ENCODE results near the gene NXPH3.

GRCh38 chr17:49549311-49549605 lies 26.4 kb upstream of the NXPH3 start:
- TF ChIP-seq POLR2A (IDR thresholded peaks at IDR 0.05) (no peak), POLR2AphosphoS5 (IDR thresholded peaks at IDR 0.05) (no peak)

All from prostate gland (tissue), 1 donor.